IPS-11a (cell line): ENCODE data around the gene MDFIC.

Source experiments
- H3K4me3 ChIP-seq: one replicate; pipeline ENCODE4 v1.5.1; 2013; ENCODE audit warnings: low read depth, low read length, control low read depth

Gene MDFIC

GRCh38 chr7:115032715-115033703 is 111.1 kb downstream of the MDFIC start:
- H3K4me3 ChIP-seq: no peak overlapping the region

- H3K4me3 ChIP-seq: no peak overlapping the region
Measured at GRCh38 chr7:115033917-115034459, 112.1 kb downstream of the MDFIC start.

- no peak overlapping the region for H3K4me3 ChIP-seq
Measured at GRCh38 chr7:115034515-115034914, 112.6 kb downstream of the MDFIC start.

GRCh38 chr7:115037128-115037802 is 115.4 kb downstream of the MDFIC start:
- H3K4me3 ChIP-seq: no peak overlapping the region

GRCh38 chr7:115038158-115038557 is 116.3 kb downstream of the MDFIC start:
- H3K4me3 ChIP-seq: no peak overlapping the region

GRCh38 chr7:115040057-115040456 is 118.2 kb downstream of the MDFIC start:
- H3K4me3 ChIP-seq: no peak overlapping the region

GRCh38 chr7:115040495-115040894 is 118.6 kb downstream of the MDFIC start:
- H3K4me3 ChIP-seq: no peak overlapping the region

- no peak overlapping the region for H3K4me3 ChIP-seq
Measured at GRCh38 chr7:115042596-115042995, 120.7 kb downstream of the MDFIC start.

GRCh38 chr7:115043605-115044004 is 121.7 kb downstream of the MDFIC start:
- H3K4me3 ChIP-seq: no peak overlapping the region

- no peak overlapping the region for H3K4me3 ChIP-seq
Measured at GRCh38 chr7:115044224-115044623, 122.3 kb downstream of the MDFIC start.

- H3K4me3 ChIP-seq: no peak overlapping the region
Measured at GRCh38 chr7:115047958-115048720, 126.2 kb downstream of the MDFIC start.

GRCh38 chr7:115052706-115053105 is 130.8 kb downstream of the MDFIC start:
- H3K4me3 ChIP-seq: no peak overlapping the region

GRCh38 chr7:115054478-115055065 is 132.7 kb downstream of the MDFIC start:
- no peak overlapping the region for H3K4me3 ChIP-seq

GRCh38 chr7:115056019-115056418 is 134.1 kb downstream of the MDFIC start:
- H3K4me3 ChIP-seq: no peak overlapping the region

- H3K4me3 ChIP-seq: no peak overlapping the region
Measured at GRCh38 chr7:115058726-115059125, 136.8 kb downstream of the MDFIC start.

- no peak overlapping the region for H3K4me3 ChIP-seq
Measured at GRCh38 chr7:115059321-115059720, 137.4 kb downstream of the MDFIC start.

GRCh38 chr7:115060095-115060870 is 138.4 kb downstream of the MDFIC start:
- H3K4me3 ChIP-seq: no peak overlapping the region

- H3K4me3 ChIP-seq: no peak overlapping the region
Measured at GRCh38 chr7:115066050-115066449, 144.2 kb downstream of the MDFIC start.

GRCh38 chr7:115066634-115067033 is 144.7 kb downstream of the MDFIC start:
- no peak overlapping the region for H3K4me3 ChIP-seq

- no peak overlapping the region for H3K4me3 ChIP-seq
Measured at GRCh38 chr7:115068220-115068619, 146.3 kb downstream of the MDFIC start.
